NCI-H446 treated with DMSO at 0.1 percent for 48 hours (cell line): ENCODE results near the gene LTA4H.

Experiments
- DNase-seq: peaks from one replicate; lab custom pipeline; 2025; lab: John Stamatoyannopoulos, UW

Gene LTA4H

DNA sequence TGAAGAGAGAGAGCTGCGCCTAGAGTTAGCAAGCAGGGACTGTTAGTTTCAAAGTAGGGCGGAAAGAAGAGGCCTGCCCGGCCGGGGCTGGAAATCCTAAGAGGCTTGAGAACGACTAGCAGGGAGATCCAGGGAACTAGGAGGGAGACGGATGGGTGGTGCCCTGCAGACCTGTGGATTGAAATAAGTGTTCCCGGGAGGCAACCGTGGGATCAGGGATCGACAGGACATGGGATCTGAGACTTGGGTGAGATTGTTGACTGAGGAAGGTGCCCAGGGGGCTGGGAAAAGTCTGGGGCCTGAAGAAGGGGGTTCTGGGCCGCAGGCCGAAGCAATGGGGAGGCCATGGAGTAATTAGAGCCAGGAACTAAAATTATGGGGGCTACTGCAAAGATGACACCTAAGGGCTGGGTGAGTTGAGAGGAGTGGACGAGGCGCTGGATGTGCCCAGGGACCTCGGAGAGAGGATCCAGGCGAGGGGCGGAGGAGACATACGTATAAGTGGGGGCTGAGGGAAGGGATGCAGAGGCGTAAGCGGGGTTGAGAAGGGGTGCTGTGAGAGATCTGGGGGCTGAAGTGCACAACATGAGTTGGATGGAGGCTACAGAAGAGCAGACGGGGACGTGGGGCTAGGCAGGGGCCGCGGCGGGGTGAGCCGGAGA is 635 bp downstream of the LTA4H start:
- DNase-seq: no peak

DNA sequence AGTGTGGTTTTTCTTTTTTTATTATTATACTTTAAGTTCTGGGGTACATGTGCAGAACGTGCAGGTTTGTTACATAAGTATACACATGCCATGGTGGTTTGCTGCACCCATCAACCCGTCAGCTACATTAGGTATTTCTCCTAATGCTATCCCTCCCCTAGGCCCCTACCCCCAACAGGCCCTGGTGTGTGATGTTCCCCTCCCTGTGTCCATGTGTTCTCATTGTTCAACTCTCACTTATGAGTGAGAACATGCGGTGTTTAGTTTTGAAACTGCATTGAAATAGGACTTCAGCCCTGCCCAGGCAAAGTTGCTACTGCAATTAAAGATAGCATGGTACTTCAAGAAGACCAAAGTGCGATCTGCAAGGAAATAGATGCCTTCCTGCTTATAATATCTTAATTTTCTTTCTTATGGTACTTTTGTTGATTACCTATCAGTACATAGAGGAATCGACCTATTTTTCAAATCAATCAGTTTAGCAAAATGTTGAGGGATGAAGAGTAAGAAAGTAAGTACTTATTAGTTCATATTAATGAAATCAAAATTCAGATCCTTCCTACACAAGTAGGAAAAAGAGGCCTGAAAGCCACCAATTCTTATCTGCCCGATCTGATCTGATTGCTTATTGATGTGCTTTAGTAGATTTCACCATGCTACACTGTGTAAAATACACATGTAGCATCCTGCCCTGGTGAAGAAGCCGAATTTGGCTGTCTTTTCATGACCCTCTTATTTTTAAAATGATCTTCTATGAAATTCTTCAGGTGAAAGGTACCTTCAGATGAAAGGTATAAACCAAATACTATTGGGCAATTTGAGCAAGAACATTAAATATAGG is 1.6 kb downstream of the LTA4H start:
- DNase-seq: no peak

DNA sequence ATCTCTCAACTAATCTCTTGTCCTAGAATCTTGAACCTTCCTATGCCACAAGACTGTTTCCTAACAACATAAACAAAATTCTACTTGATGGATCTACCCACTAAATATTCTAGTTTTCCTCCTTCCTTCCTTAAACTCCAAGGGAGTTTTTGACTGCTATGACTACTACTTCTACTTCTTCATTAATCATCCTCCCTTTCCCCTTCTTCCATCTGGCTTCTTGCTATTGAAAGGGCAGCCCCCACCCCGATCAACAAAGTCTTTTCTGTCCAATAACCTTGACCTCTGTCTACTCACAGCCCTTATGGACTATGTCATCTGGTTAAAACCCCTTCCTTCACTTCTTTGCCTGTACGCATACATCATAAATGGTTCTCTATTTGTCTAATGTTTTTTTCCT is 5.6 kb downstream of the LTA4H start:
- DNase-seq: no peak

DNA sequence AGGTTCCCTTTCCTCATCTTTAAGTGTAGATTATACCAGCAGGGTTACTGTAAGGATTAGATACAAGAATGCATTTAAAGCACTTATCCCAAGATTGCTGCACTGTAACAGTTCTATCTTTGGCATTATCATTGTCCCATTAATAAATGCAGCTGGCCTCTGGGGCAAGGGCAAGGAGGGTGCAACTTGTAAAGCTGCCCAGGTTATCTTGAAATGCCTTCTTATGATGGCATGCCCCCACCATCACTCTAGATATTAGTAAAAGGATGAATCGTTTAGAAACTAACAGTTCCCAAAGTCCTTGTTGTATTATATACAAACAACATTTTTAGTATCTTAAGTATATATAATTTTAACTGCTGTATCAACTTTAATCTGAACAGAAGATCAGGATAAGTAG is 6.8 kb downstream of the LTA4H start:
- DNase-seq: no peak

DNA sequence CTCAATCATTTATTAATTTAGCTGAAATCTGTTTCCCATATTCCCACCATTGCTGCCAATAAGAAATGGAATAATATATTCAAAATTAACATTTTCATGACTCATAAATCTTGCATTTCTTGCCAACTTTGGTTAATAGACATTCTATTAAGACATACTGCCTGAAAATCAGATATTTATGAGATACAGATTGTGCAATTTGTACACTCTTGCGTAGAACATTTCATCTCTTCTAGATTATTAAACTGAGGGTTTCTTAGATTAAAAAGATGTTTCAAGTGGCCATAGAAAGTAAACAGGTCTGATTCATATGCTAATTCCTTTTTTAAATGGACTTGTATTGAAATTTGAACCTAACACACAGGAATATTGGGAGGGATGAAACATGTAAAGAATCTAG is 9.1 kb downstream of the LTA4H start:
- DNase-seq: no peak

DNA sequence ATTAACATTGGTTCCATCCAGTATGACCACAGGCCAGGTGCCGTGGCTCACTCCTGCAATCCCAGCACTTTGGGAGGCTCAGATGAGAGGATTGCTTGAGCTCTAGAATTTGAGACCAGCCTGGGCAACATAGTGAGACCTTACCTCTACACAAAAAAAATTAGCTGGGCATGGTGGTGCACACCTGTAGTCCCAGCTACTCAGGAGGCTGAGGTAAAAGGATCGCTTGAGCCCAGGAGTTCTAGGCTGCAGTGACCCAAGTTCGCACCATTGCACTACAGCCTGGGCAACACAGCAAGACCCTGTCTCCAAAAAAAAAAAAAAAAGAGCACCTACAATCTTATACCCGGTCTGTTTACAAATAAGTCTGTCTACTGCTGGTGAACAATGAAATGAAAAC is 9.9 kb downstream of the LTA4H start:
- no peak for DNase-seq

DNA sequence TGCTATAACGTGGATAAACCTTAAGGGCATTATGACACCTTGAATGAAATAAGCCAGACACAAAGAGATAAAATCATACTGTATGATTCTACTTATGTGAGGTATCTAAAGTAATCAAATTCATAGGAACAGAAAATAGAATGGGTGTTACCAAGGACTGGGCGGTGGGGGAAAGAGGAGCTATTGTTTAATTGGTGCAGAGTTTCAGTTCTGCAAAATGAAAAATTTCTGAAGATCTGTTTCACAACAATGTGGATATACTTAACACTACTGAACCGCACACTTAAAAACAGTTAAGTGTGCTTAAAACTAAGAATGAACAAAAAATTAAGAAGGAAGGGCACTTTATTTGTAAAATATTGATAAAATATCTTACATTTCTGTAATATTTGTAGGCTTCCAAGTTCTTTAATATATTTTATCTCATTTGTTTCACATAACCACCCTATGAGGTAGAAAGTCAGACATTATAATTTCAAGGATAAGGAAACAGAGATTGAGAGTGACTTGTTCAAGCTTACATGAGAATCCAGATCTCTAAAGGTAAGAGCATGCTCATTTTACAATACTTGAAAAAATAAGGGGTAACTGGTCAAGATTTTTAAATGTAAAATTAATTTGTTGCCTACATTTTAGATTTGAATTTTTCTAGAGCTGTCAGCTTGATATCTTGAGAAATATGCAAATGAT is 14.9 kb downstream of the LTA4H start:
- DNase-seq: no peak

DNA sequence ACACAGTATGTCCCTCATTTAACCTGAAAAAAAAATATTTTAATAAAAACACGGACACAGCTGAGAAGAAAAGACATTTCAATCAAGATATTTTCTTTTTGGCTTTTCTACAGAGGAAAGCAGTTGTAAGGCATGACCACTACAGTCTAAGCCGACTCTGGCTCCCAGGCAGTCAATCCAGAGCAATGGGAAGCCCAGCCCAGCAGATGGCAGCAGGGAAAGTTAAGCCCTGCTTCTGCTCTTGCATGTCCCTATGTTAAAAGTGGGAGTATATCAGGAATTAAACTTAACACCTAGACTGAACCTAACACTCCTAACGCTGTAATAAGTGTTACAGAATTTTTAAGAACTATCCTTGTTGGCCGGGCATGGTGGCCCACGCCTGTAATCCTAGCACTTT is 19.7 kb downstream of the LTA4H start:
- DNase-seq: peak; percentile 1

DNA sequence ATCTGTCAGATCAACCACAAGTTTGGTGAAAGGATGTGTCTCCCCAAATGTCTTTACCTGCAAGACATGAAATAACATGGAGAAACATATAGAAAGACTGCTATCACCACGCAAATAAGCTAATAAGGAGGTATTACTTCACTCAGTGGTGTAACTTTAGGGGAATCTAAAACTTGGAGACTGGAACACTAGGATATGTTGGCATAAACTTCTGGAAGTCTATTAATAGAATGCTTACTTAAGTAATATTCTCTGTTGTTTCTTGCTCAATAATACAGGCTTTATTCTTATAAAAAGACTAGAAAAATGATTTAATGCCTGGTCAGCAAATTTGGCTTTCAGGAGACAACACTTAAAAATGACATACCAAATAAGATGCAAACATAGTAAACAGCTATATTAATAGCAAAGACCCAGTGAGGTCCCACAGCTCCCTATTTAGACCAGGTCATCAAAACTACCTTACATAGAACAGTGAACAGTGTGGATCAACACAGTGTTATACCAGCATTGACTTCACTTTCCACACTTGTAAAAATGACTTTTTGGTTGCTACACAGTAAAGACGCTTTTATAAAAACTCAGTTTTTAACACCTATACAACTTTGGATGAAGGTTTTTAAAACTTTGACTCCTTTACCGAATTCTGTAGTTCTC is 20.3 kb downstream of the LTA4H start:
- DNase-seq: no peak

DNA sequence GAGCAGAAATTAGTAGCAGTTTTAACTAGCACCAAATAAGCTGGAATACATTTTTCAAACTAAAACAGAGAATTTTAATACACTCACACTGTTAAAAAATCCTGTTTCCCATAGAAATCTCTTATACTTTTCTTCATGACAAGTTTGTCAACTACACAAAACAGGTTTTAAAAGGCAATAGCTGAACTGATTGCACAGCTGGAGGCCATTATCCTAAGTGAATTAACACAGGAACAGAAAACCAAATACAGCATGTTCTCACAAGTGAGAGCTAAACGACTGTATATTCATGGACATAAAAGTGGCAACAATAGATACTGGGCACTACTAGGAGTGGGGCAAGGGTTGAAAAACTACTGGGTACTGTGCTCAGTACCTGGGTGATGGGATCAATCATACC is 27.7 kb downstream of the LTA4H start:
- DNase-seq: no peak

DNA sequence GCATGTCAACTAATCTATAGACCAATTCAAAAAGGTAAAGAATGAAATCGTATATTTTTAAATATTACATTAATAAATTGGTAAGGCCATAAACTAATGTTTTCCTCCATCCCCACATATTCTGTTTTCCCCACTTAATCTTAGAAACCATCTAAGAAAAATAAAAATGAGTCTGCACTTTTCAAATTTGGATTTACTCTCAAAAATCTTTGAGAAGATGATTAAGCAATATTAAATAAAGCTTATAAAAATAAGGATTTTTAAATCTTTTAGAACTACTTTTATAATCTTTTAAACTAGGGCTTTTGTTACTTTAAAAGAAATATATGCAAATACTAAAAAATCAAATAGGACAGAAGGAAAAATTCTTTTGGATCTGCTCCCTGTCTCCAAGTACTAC is 28.7 kb downstream of the LTA4H start:
- DNase-seq: no peak

DNA sequence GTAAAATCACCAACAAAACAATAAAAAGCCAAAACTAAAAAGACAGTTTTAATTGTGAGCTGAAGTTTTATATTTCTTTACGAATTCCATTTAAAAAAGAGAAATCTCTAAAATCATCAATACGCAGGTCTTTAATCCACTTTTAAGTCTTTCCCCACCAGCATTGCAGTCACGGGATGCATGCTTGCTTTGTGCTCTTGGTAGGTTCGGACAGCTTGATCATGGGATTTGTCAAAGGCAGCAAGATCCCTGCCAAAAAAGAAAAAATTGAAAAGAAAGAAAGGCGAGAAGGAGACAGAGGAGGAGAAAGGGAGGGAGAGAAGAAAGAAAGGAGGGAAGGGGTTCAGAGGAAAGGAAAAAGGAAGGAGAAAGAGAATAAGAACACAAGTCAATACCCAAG is 34.5 kb downstream of the LTA4H start:
- DNase-seq: no peak

DNA sequence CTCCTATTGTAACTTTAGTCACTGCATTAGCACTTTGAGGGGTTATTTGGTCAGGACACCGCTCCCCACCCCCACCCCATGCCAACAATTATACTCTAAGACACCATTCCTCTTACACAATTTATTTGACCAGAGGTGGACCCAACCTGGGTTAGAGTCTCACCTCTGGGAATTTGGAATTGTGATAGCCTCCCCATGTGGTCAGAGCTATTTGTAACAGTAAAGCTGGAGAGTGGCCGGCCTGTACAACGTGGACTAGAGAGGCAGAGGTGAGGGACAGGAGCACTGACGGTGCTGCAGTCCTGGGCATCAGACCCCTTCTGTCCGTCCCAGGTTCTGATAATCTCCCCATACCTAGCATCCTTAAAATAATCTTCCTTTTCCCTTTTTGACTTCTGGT is 35.9 kb downstream of the LTA4H start:
- no peak for DNase-seq

DNA sequence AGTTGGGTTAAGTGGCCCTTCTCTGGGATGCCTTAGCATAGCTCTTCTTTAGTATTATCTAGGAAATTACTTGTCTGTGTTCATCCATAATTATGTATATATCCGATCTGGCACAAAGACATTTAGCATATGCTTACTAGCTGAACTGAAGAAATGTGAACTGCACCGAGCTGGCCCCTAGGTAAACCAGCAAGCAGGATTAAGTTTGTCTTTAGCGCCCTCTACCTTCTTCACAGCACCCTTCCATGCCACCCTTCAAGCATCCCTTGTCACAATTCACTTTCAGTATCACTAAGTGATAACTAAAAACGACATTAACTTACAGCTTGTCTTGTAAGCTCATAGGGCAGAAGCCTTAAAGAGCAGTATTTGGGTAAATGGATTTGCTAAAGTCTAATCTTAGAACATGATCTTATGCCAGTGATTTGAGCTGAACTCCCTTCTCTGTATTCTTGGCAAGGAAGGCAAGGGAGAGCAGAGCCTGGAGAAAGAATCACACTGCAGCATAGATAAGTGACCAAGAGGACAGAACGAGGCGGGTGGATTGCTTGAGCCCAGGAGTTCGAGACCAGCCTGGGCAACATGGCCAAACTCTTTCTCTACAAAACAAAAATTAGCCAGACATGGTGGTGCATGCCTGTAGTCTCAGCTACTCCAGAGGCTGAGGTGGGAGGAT is 36.6 kb downstream of the LTA4H start:
- DNase-seq: peak; percentile 1

DNA sequence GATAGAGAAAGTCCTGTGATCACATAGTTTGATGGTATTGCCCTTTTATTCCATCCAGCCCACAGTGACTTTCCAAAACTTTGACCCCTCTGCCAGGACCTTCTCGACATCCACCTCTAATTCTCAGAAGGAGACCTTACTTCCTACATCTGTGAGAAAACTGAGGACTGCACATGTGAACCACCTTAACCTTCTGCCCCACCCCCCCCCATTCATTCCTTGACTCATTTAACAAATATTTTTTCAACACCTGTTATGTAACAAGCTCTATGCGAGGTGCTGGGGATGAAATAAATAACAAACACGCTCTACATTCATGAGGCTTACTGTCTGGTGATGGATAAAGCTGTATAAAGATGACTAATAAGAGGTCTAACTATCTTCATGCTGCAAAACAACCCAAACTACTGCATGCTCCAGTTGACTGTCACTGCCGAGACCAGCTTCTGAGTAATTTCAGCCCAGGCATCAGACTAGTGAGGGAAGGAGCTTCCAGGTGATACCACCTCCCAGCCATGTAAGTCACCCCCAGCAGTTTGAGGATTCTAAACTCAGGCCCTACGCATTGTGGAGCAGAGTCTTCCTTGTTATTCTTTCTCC is 37.4 kb downstream of the LTA4H start:
- DNase-seq: no peak

DNA sequence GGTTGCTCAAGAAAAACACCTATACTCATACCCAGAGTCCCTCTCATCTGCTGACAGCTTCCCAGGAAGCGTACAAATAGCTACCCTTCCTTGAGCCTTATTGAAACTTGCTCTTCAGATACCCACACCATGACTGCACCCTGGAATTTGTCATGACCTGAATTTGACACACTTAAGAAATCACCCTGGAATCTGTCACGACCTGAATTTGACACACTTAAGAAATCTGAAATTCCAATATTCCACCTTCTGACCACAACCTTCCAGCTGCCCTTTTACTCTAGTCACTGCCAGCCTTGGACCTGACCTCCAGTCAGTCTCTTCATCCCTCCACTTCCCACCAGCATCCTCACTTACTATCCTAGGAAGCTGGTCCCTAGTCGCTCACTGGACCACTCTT is 38.1 kb downstream of the LTA4H start:
- DNase-seq: no peak

DNA sequence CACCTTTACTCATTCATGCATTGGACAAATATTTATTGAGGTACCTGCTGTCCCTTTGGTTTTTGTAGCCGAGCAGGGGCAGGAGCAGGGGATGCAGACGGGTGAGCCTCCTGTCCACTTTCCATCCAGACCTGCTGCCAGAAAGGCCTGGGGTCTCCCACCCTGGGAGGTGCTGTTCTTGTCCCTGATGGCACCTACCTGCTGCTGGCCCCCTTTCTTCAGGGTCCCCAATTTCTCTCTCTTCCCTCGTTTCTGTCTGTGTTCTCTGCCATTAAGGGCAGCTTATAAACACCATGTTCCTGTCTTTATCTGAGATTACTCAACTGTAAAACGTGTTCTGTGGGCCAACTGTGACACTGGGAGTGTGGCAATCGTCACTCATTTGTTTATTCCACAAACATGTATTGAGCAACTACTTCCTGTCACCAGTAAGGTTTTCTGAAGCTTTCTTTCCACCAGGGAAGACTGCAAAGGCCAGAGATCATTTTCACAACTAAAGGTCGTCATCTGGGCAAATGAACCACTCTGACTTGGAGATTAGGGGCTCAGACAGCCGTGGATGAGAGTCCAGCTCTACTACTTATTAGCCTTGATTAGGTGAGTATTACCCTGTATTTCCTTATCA is 39.2 kb downstream of the LTA4H start, which contains the start of gene HAL:
HAL (minus strand) TSS at position 311 of the 625 bp plus-strand sequence. CDS start 434 bp downstream, outside the sequence.
- DNase-seq: no peak

DNA sequence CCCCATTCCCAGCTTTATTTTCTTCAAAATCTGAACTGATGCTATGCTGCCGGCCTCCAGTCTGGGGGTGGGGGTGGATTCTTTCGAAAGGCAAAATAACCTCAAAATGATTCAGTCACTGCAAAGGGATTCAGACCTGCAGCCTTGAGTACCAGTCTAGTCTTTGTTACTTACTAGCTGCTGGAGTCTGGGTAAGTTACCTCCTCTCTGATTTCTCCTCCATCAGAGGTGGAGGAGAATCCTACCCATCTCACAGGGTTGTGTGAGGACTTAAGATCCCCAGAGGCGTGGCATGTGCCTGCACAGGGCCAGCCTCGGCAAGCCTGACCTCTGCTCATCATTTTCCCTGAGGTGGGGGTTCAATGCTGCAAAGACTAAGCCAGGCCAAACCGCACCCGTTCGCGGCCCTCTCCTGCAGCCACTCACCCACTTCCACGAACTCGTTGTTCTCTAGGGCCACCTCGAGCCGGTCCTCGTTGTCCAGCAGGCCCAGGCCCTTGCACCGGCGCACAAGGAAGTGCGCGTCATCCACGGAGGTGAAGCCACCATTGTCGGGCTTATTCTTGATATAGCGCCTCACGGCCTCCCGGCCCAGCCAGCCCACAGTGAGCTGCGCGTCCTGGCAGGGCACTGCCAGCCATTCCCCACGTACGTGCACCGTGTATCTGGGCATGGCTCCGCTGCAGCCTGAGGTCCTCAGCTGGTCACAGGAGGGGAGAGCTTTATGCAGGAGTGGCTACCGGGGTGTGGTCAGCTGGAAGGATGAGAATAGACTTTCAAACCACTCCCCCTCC is 40.0 kb downstream of the LTA4H start:
- DNase-seq: no peak

DNA sequence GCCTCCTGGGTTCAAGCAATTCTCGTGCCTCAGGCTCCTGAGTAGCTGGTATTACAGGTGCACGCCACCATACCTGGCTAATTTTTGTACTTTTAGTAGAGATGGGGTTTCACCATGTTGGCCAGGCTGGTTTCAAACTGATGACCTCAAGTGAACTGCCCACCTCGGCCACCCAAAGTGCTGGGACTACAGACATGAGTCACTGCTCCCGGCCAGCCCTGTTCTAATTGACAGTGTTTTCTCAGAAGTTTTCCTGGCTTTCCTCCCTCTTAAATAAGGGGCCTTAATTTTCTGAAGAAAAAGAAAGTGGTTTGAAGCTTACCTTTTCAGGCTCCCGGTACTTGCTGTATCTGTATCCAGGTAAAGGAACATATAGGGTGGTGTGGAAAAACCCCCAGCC is 40.9 kb downstream of the LTA4H start:
- no peak for DNase-seq

DNA sequence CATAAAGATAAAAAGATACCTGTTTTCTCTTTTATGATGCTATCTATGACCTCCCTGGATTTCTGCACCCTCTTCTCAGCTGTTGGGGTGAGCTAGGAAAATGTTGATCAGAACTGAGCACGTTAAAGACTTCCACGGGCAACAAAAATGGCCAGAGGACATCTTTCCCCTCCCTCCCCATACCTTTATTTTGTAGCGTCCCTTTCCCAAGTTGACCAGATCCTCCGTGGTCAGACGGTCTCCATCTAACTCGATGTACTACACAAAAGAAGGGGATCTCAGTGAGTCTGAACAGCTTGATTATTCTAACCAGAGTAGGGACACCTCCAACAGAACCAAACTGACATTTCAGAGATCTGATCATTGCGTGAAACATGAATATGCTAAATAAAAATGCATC is 41.5 kb downstream of the LTA4H start:
- no peak for DNase-seq
